ENCODE data around the gene CHST7. TPM values are rescaled to one million over a fixed set of nuclear protein-coding genes. Genes with fewer than 3 reads are reported as not detected.

Gene CHST7
- total and polyA plus RNA-seq, 2 of the 4 experiments (the other 2 are of a cell fraction), result 2.9 to 4.8 TPM

- POLR2A ChIA-PET (ENCODE audit: unreplicated experiment), result no interaction called here
- Histone ChIP-seq H3K56ac (ENCODE audit: extremely low read depth, insufficient read depth, low read length) (no peak overlapping the region), H3K4me2 (ENCODE audit: low read depth, low read length) (no peak overlapping the region), H3K36me3 (ENCODE audit: control insufficient read depth, insufficient read depth, low read length) (no peaks in the 10 kb centered on the region; the same call in 1 of the 2 replicates), H2BK120ac (ENCODE audit: low read depth, low read length) (no peak overlapping the region), H4K20me1 (ENCODE audit: insufficient read depth, low read length) (no peaks in the 10 kb centered on the region), H3K14ac (replicated peaks; ENCODE audit: low read depth, low read length) (no peak overlapping the region), H3K18ac (ENCODE audit: low read depth, low read length) (no peak overlapping the region), H3K9ac (ENCODE audit: low read depth, low read length) (no peak overlapping the region), H3K4me1 (ENCODE audit: control insufficient read depth, insufficient read depth, low read length) (peaks cover 2% of the 10 kb centered on the region; the same call in 1 of the 2 replicates), H3K9me3 (ENCODE audit: control insufficient read depth, insufficient read depth, low read length) (no peaks in the 10 kb centered on the region), H3K4me3 (ENCODE audit: insufficient read depth, low read depth, low read length) (no peak overlapping the region), H4K5ac (ENCODE audit: low read depth, low read length) (no peak overlapping the region), H2BK20ac (ENCODE audit: low read depth, low read length) (no peak overlapping the region), H3K4ac (ENCODE audit: low read depth, low read length) (no peak overlapping the region), H3K9me1 (ENCODE audit: insufficient read depth, low read length) (no peaks in the 10 kb centered on the region), H2AFZ (replicated peaks; ENCODE audit: low read length, poor library complexity) (no peak overlapping the region), H2BK15ac (ENCODE audit: low read depth, low read length) (no peak overlapping the region), H3K79me1 (ENCODE audit: low read depth in 1 of 2, low read length in 2 of 2) (no peaks in the 10 kb centered on the region), H2BK5ac (ENCODE audit: low read depth, low read length, poor library complexity, severe bottlenecking) (peak overlapping the region; percentile 40), H4K8ac (ENCODE audit: low read depth in 2 of 2, low read length in 2 of 2) (no peak overlapping the region), H4K91ac (ENCODE audit: insufficient read depth, low read depth, low read length) (no peak overlapping the region), H3K23ac (ENCODE audit: low read depth, low read length) (no peak overlapping the region), H2AK9ac (replicated peaks; ENCODE audit: low read depth, low read length, poor library complexity) (no peak overlapping the region), H3K27me3 (ENCODE audit: control insufficient read depth, insufficient read depth, low read length) (peaks cover 2% of the 10 kb centered on the region; the same call in 1 of the 2 replicates), H3K27ac (ENCODE audit: insufficient read depth, low read length) (peak overlapping the region; percentile 55; the same call in 1 of the 2 replicates), H2AK5ac (ENCODE audit: low read depth, low read length) (no peak overlapping the region)
- BruUV-seq (replicated peaks), result no TSS peak
- TF ChIP-seq CHD1 (IDR thresholded peaks at IDR 0.05; ENCODE audit: low read depth, low read length) (no peak), MXI1 (IDR thresholded peaks at IDR 0.05; ENCODE audit: borderline replicate concordance, low read depth, low read length) (no peak), RAD21 (IDR thresholded peaks at IDR 0.05; ENCODE audit: low read length) (no peak), BHLHE40 (IDR thresholded peaks at IDR 0.05; ENCODE audit: low read depth, low read length) (no peak), RFX5 (IDR thresholded peaks at IDR 0.05; ENCODE audit: low read depth, low read length) (no peak), MAZ (IDR thresholded peaks at IDR 0.05; ENCODE audit: borderline replicate concordance, low read depth, low read length) (no peak), CTCF (conservative IDR thresholded peaks at IDR 0.05; ENCODE audit: low read depth, low read length) (no peak), MAFK (IDR thresholded peaks at IDR 0.05; ENCODE audit: low read depth, low read length) (no peak), CEBPB (IDR thresholded peaks at IDR 0.05; ENCODE audit: low read depth, low read length) (no peak), SMC3 (IDR thresholded peaks at IDR 0.05; ENCODE audit: low read depth, low read length) (no peak)
- TF ChIP-seq, protein P1, sequence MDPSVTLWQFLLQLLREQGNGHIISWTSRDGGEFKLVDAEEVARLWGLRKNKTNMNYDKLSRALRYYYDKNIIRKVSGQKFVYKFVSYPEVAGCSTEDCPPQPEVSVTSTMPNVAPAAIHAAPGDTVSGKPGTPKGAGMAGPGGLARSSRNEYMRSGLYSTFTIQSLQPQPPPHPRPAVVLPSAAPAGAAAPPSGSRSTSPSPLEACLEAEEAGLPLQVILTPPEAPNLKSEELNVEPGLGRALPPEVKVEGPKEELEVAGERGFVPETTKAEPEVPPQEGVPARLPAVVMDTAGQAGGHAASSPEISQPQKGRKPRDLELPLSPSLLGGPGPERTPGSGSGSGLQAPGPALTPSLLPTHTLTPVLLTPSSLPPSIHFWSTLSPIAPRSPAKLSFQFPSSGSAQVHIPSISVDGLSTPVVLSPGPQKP (IDR thresholded peaks at IDR 0.05; ENCODE audit: borderline replicate concordance, low read depth, low read length), result no peak
- in situ Hi-C loops (cut with MboI; ENCODE audit: low sequenced_read_pairs) (no loop called here), dilution Hi-C loops (cut with HindIII; ENCODE audit: low sequenced_read_pairs, unreplicated experiment) (no loop called here), intact Hi-C loops (cut with micrococcal nuclease) (no loop called here)
- no CpG with 5 or more reads among the region's 6 CpGs for WGBS, 2 experiments (ENCODE audit: extremely low coverage in 2 of 2, insufficient read length in 1 of 2)
- ATAC-seq (ENCODE audit: low read depth) (peak; percentile 32; the same call in 1 of the 2 replicates), DNase-seq (peak; percentile 69)
- CTCF ChIA-PET, result no interaction called here
These were observed 27.7 kb downstream of the CHST7 start for GRCh38 chrX:46601283-46601682.
